GM21447 (cell line): ENCODE results near the gene CTNNB1.

Source experiments
- ATAC-seq: cut with Tn5 transposase; IDR thresholded peaks from one replicate; pipeline ENCODE4 v1.9.1; 2021; ENCODE audit not compliant: unreplicated experiment

Gene CTNNB1

GRCh38 chr3:41198950-41199865 lies at the start of gene CTNNB1:
Gene CTNNB1 (plus strand): TSS chr3:41199505. CDS start chr3:41224069, 24,564 bp downstream.
- ATAC-seq, result peak; percentile 63

GRCh38 chr3:41155834-41156233 lies 43.5 kb upstream of the CTNNB1 start:
- ATAC-seq, result no peak

- no peak for ATAC-seq
These were observed 40.4 kb upstream of the CTNNB1 start for GRCh38 chr3:41158947-41159346.

GRCh38 chr3:41159588-41160189 lies 39.6 kb upstream of the CTNNB1 start:
- no peak for ATAC-seq

GRCh38 chr3:41162541-41162940 lies 36.8 kb upstream of the CTNNB1 start:
- no peak for ATAC-seq

GRCh38 chr3:41163006-41163405 lies 36.3 kb upstream of the CTNNB1 start:
- no peak for ATAC-seq

GRCh38 chr3:41163421-41163820 lies 35.9 kb upstream of the CTNNB1 start:
- no peak for ATAC-seq

GRCh38 chr3:41164777-41165176 lies 34.5 kb upstream of the CTNNB1 start:
- no peak for ATAC-seq

- ATAC-seq, result no peak
These were observed 31.4 kb upstream of the CTNNB1 start for GRCh38 chr3:41167722-41168497.

- no peak for ATAC-seq
These were observed 30.3 kb upstream of the CTNNB1 start for GRCh38 chr3:41169023-41169422.

- ATAC-seq, result no peak
These were observed 25.1 kb upstream of the CTNNB1 start for GRCh38 chr3:41173926-41174885.

GRCh38 chr3:41175365-41175764 lies 23.9 kb upstream of the CTNNB1 start:
- no peak for ATAC-seq

GRCh38 chr3:41176596-41176995 lies 22.7 kb upstream of the CTNNB1 start:
- ATAC-seq, result no peak

GRCh38 chr3:41178576-41178975 lies 20.7 kb upstream of the CTNNB1 start:
- ATAC-seq, result no peak

- no peak for ATAC-seq
These were observed 18.9 kb upstream of the CTNNB1 start for GRCh38 chr3:41180396-41180795.

GRCh38 chr3:41182504-41183059 lies 16.7 kb upstream of the CTNNB1 start:
- ATAC-seq, result no peak

GRCh38 chr3:41184394-41184793 lies 14.9 kb upstream of the CTNNB1 start:
- no peak for ATAC-seq

- ATAC-seq, result no peak
These were observed 13.0 kb upstream of the CTNNB1 start for GRCh38 chr3:41186297-41186696.

GRCh38 chr3:41188306-41188705 lies 11.0 kb upstream of the CTNNB1 start:
- no peak for ATAC-seq
